ENCODE results near the gene HDGFL1. TPM values are rescaled to one million over a fixed set of nuclear protein-coding genes. Genes with fewer than 3 reads are reported as not detected.

Gene HDGFL1
- total RNA-seq, 1 experiment from 2014 or later = not detected

DNA sequence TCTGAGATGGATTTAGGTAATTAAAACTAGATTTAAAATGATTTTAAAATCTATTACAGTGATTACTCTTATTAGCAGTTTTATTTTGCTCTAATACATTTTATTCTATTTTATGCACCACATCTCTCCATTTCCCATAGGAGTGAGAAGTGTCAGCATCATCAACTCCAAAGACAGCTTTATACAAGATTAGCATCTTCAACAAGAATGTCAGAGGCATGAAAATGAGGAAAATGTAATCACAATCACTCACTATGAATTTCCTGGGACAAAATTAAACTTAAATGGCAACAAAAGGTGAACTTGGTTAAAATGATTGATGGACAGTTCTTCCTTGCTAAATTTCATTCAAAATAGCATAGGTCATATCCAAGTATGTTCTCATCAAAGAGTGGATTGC lies 19.8 kb downstream of the HDGFL1 start:
- no peak for DNase-seq (ENCODE audit: extremely low read depth, low read depth)

- no peak for DNase-seq (ENCODE audit: extremely low read depth, low read depth)
These were observed 21.1 kb downstream of the HDGFL1 start for GRCh38 chr6:22590423-22590822.

DNA sequence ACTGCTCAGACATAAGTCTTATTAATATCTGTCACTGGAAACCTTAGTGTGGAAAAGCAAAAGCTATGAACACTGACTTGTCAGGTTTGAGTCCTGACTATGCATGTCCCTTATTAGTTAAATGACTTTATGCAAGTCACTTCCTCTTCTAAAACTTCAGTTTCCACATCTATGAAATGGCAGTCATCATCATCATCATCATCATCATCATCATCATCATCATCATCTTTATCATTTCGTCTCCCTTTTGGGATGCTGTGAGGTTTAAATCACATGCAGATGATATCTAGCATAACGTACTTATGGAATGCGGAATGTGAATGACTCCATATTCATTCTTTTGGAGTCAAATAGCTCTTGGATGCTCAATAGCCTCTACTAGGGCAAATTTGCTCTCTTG lies 24.5 kb downstream of the HDGFL1 start:
- no peak for DNase-seq (ENCODE audit: extremely low read depth, low read depth)

GRCh38 chr6:22596011-22596410 lies 26.6 kb downstream of the HDGFL1 start:
- no peak for DNase-seq (ENCODE audit: extremely low read depth, low read depth)

GRCh38 chr6:22598339-22598738 lies 29.0 kb downstream of the HDGFL1 start:
- DNase-seq (ENCODE audit: extremely low read depth, low read depth) = no peak

DNA sequence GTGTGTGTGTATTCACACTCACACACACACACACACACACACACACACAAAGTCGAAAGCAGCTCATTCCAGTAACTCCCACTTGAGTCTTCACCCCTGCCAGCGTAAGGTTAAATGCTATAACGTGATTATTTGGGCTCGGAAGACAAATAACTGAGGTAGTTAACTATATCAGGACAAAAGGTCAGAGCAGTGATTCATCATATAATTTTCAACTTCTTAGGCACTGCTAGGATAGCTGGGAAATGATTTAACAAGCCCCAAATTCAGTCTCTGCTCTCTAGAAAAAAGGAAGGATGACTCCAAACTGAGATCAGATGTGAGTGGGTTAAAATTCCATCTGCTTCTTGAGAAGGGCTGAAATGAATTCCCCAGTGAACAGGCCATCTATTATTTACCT lies 30.7 kb downstream of the HDGFL1 start:
- no peak for DNase-seq (ENCODE audit: extremely low read depth, low read depth)

- no peak for DNase-seq (ENCODE audit: extremely low read depth, low read depth)
These were observed 32.6 kb downstream of the HDGFL1 start for GRCh38 chr6:22601984-22602383.

- DNase-seq (ENCODE audit: extremely low read depth, low read depth) = no peak
These were observed 36.4 kb downstream of the HDGFL1 start for GRCh38 chr6:22605736-22606135.

- no peak for DNase-seq (ENCODE audit: extremely low read depth, low read depth)
These were observed 40.8 kb downstream of the HDGFL1 start for GRCh38 chr6:22610127-22610526.

- DNase-seq (ENCODE audit: extremely low read depth, low read depth) = no peak
These were observed 42.9 kb downstream of the HDGFL1 start for GRCh38 chr6:22612236-22612635.

DNA sequence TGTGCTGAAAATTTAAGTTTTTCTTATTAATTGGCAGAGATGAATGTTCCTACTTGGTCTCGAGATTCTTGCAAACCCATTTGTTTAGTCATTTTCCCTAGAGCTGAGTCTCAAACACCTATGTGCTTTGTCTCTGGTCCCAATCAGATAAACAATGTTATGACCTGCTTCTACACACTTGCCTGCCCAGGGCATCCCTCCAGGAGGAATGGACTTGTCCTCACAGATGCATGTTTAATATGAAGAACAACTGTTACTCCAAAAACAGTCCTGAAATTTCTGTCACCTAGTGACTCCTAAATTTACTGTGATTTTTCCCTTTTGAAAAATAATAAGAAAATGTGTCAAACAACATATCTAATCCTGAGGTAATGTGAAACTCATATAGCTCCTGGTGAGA lies 43.7 kb downstream of the HDGFL1 start:
- no peak for DNase-seq (ENCODE audit: extremely low read depth, low read depth)

DNA sequence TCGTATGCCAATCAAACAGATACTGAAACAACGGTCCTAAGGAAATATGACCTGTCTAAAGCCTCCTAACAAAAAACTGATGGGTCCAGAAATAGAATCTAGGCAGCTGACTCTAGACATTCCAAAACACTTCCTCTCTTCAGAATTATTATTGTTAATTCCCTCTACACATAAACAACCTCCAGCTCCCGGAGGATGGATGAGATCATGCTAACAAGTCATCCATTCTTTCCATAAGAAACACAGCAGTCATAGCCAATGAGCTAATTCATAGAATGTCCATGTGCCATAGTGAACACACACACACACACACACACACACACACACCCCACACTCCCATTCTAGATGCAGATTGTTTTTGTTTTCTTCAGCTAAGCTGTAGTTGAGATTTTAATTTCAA lies 44.3 kb downstream of the HDGFL1 start:
- DNase-seq (ENCODE audit: extremely low read depth, low read depth) = no peak

GRCh38 chr6:22614547-22614946 lies 45.2 kb downstream of the HDGFL1 start:
- DNase-seq (ENCODE audit: extremely low read depth, low read depth) = no peak

DNA sequence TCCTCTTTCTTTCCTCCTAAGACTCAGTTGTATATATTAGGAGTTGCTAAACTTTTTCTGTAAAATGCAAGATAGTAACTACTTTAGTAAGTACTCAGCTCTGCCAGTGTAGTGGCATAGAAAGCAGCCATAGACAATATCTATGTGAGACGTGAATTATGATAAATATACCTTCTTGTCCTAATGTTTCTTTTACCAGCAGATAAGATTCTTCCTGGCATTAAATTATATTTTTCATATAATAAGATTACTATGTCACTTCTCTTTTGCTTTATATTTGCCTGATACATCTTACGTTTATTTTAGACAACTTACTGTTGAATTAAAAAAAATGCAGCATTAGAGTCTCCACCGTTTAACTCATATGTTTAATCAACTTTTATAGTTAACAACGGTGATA lies 51.7 kb downstream of the HDGFL1 start:
- no peak for DNase-seq (ENCODE audit: extremely low read depth, low read depth)

All from NCI-H460 (cell line).